ENCODE data around the gene TNFSF13. TPM values are rescaled to one million over a fixed set of nuclear protein-coding genes. Genes with fewer than 3 reads are reported as not detected.

Gene TNFSF13
- total RNA-seq, 1 donor from 2014 or later, result 13.5 TPM

GRCh38 chr17:7577327-7578199 lies 19.0 kb downstream of the TNFSF13 start:
- no peaks in the 10 kb centered on the region for H3K27me3 ChIP-seq (ENCODE audit: control insufficient read depth, insufficient read depth, low read length)
- no peak overlapping the region for H3K4me3 ChIP-seq (ENCODE audit: low read depth, low read length)
- DNase-seq (ENCODE audit: low read depth), result no peak
- peaks cover 13% of the 10 kb centered on the region for H3K36me3 ChIP-seq (ENCODE audit: control insufficient read depth, insufficient read depth, low read length)
- TF ChIP-seq CTCF (IDR thresholded peaks at IDR 0.05; ENCODE audit: insufficient read depth, low read length, poor library complexity, severe bottlenecking), result no peak

- H3K27me3 ChIP-seq (ENCODE audit: control insufficient read depth, insufficient read depth, low read length), result no peaks in the 10 kb centered on the region
- peak; percentile 71 for DNase-seq (ENCODE audit: low read depth)
- no peak within 1 kb of the TSS for H3K4me3 ChIP-seq (ENCODE audit: low read depth, low read length)
- H3K36me3 ChIP-seq (ENCODE audit: control insufficient read depth, insufficient read depth, low read length), result peaks cover 13% of the 10 kb centered on the region
- TF ChIP-seq CTCF (IDR thresholded peaks at IDR 0.05; ENCODE audit: insufficient read depth, low read length, poor library complexity, severe bottlenecking), result no peak
Observed at GRCh38 chr17:7579001-7579833, 20.7 kb downstream of the TNFSF13 start, which contains the start of gene CD68. TSS of gene CD68 (plus strand) at chr17:7579638. CDS start at chr17:7579678, 40 bp downstream.

- peaks cover 9% of the 10 kb centered on the region for H3K36me3 ChIP-seq (ENCODE audit: control insufficient read depth, insufficient read depth, low read length)
- H3K27me3 ChIP-seq (ENCODE audit: control insufficient read depth, insufficient read depth, low read length), result no peaks in the 10 kb centered on the region
- DNase-seq (ENCODE audit: low read depth), result no peak
- TF ChIP-seq CTCF (IDR thresholded peaks at IDR 0.05; ENCODE audit: insufficient read depth, low read length, poor library complexity, severe bottlenecking), result no peak
- no peak overlapping the region for H3K4me3 ChIP-seq (ENCODE audit: low read depth, low read length)
Observed at GRCh38 chr17:7579834-7580603, 21.5 kb downstream of the TNFSF13 start.

GRCh38 chr17:7580604-7581575 lies 22.3 kb downstream of the TNFSF13 start:
- DNase-seq (ENCODE audit: low read depth), result no peak
- Histone ChIP-seq H3K27me3 (ENCODE audit: control insufficient read depth, insufficient read depth, low read length) (no peaks in the 10 kb centered on the region), H3K36me3 (ENCODE audit: control insufficient read depth, insufficient read depth, low read length) (peaks cover 7% of the 10 kb centered on the region), H3K4me3 (ENCODE audit: low read depth, low read length) (no peak overlapping the region)
- no peak for TF ChIP-seq CTCF (IDR thresholded peaks at IDR 0.05; ENCODE audit: insufficient read depth, low read length, poor library complexity, severe bottlenecking)

Measured in kidney epithelial cell (primary cell).